GM12878 (cell line): ENCODE data around the gene TARM1. TPM values are rescaled to one million over a fixed set of nuclear protein-coding genes. Genes with fewer than 3 reads are reported as not detected.
A peak's percentile ranks its signal among the peaks of the same experiment; 100 is the strongest.

Experiments used
- ATAC-seq: fragments of 200-7000 bp; cut with Tn5 transposase; 3 replicates; pipeline ENCODE4 v1.9.1; 2020; ENCODE audit warnings: mild to moderate bottlenecking, moderate library complexity
- BruUV-seq: library from RNA; stranded (reverse); fragments of 400-500 nt; replicated peaks from 2 replicates; lab custom pipeline; 2021; lab: Mats Ljungman, UMichigan
- CTCF ChIA-PET: fragments of 300-600 bp; sonication (Branson Sonifier 250); formaldehyde crosslinking; extraction: SDS; loops from one replicate; lab custom pipeline; 2021; ENCODE audit warnings: inconsistent platforms; lab: Yijun Ruan, JAX
- POLR2A ChIA-PET: fragments of 350-600 bp; formaldehyde crosslinking; extraction: SDS; loops from one replicate; lab custom pipeline; 2021; ENCODE audit warnings: inconsistent platforms; lab: Charles Lee
- RAD21 ChIA-PET: fragments of 300-600 bp; sonication (Branson Sonifier 250); formaldehyde crosslinking; loops from one replicate; lab custom pipeline; 2023; ENCODE audit warnings: antibody characterized with exemption; ENCODE audit not compliant: unreplicated experiment; lab: Charles Lee
- SMC1A ChIA-PET: fragments of 300-600 bp; sonication (Branson Sonifier 250); formaldehyde crosslinking; loops from one replicate; lab custom pipeline; 2023; ENCODE audit not compliant: unreplicated experiment, uncharacterized antibody; lab: Charles Lee
- DNase-seq: peaks from one replicate; pipeline ENCODE4 v3.0.0-alpha.2; 2011; ENCODE audit warnings: low read depth, low spot score
- FAIRE-seq: peaks from 3 replicates; lab custom pipeline; 2011; peaks lifted over from hg19 to GRCh38; lab: Jason Lieb, UNC
- H2AFZ ChIP-seq: 2 replicates; pipeline ENCODE4 v1.6.0; 2011; ENCODE audit warnings: low read depth, low read length, control low read depth; ENCODE audit not compliant: control insufficient read depth
- H3K27ac ChIP-seq: 2 replicates; pipeline ENCODE4 v1.5.1; 2011; ENCODE audit warnings: control low read depth; ENCODE audit not compliant: control insufficient read depth, insufficient read depth
- H3K27me3 ChIP-seq, 2 experiments: replicated peaks in 1 of 2; 2 replicates each; pipeline versions ENCODE4 v1.6.0 to v1.6.1; 2011; ENCODE audit warnings: low read length in 1 of 2; ENCODE audit not compliant: control insufficient read depth in 2 of 2, insufficient read depth in 2 of 2
- H3K36me3 ChIP-seq, 2 experiments: 2 replicates each; pipeline ENCODE4 v1.5.1; 2011; ENCODE audit warnings: low read length in 1 of 2; ENCODE audit not compliant: control insufficient read depth in 2 of 2, insufficient read depth in 2 of 2
- H3K4me1 ChIP-seq: 2 replicates; pipeline ENCODE4 v1.6.1; 2011; ENCODE audit warnings: mild to moderate bottlenecking, low read length, moderate library complexity, mixed read lengths; ENCODE audit not compliant: control insufficient read depth, insufficient read depth
- H3K4me2 ChIP-seq: 2 replicates; pipeline ENCODE4 v1.6.0; 2011; ENCODE audit warnings: control low read depth; ENCODE audit not compliant: control insufficient read depth, insufficient read depth
- H3K4me3 ChIP-seq: fragments of 200-600 bp; sonication (generic); 2 replicates; pipeline ENCODE4 v1.5.1; 2016
- H3K79me2 ChIP-seq: 2 replicates; pipeline ENCODE4 v1.6.0; 2011; ENCODE audit warnings: low read length; ENCODE audit not compliant: control insufficient read depth, insufficient read depth
- H3K9ac ChIP-seq: 2 replicates; pipeline ENCODE4 v1.8.0; 2011; ENCODE audit warnings: low read length, control low read depth, mixed read lengths; ENCODE audit not compliant: control insufficient read depth, insufficient read depth
- H3K9me3 ChIP-seq: replicated peaks from 3 replicates; pipeline ENCODE4 v1.5.1; 2011; ENCODE audit warnings: mild to moderate bottlenecking, low read length; ENCODE audit not compliant: control insufficient read depth, insufficient read depth
- H4K20me1 ChIP-seq: 2 replicates; pipeline ENCODE4 v1.6.0; 2011; ENCODE audit not compliant: control insufficient read depth, insufficient read depth
- ASH2L ChIP-seq: fragments of 300-600, 200-600 bp; sonication (generic); IDR thresholded peaks from 2 replicates; pipeline ENCODE4 v1.6.1; 2017; ENCODE audit warnings: low read depth, mild to moderate bottlenecking, borderline replicate concordance
- CBX3 ChIP-seq: fragments of 200-600 bp; sonication (generic); IDR thresholded peaks from 2 replicates; pipeline ENCODE4 v1.6.1; 2016; ENCODE audit warnings: low read depth, borderline replicate concordance
- CREB1 ChIP-seq: IDR thresholded peaks from 2 replicates; pipeline ENCODE4 v1.6.1; 2012; ENCODE audit warnings: low read depth, mild to moderate bottlenecking, inconsistent platforms
- EZH2 ChIP-seq: IDR thresholded peaks from 2 replicates; pipeline ENCODE4 v1.6.1; 2012; ENCODE audit warnings: low read depth, mild to moderate bottlenecking, control low read depth, inconsistent platforms, low read length, borderline replicate concordance; ENCODE audit not compliant: control insufficient read depth
- MYC ChIP-seq: IDR thresholded peaks from 2 replicates; pipeline ENCODE4 v1.6.1; 2011; ENCODE audit warnings: mild to moderate bottlenecking, low read length, moderate library complexity, inconsistent platforms; ENCODE audit not compliant: insufficient read depth, insufficient replicate concordance, insufficient read length, severe bottlenecking
- POLR2A ChIP-seq: IDR thresholded peaks from 2 replicates; pipeline ENCODE4 v1.6.1; 2011; ENCODE audit warnings: low read depth, mild to moderate bottlenecking, low read length
- WGBS: methylation state at CpG from one replicate; pipeline ENCODE4 v1.1.6; 2016; ENCODE audit warnings: low lambda C conversion rate; ENCODE audit not compliant: insufficient replicate concordance, insufficient coverage; ENCODE audit errors: missing lambda C conversion rate; 5-methylcytosine and 5-hydroxymethylcytosine counted together
- in situ Hi-C: fragments of 300-500 bp; cut with MboI; formaldehyde crosslinking; loops from 9 replicates; pipeline ENCODE4 v1.14.3; 2018; ENCODE audit warnings: mixed read lengths
- intact Hi-C: fragments of 100-400 bp; cut with micrococcal nuclease; formaldehyde crosslinking; loops from one replicate; pipeline ENCODE4 v1.14.2; 2022; ENCODE audit not compliant: unreplicated experiment
- polyA plus RNA-seq, 11 experiments: library from polyadenylated mRNA; depleted of rRNA in 4 of 11; unstranded in 6 of 11; stranded (reverse) in 5 of 11; fragments of >200 nt; fragmentation: Nextera tagmentation in 4 of 11; fragmentation: Illumina TruSeq in 1 of 11; extraction: Ambion mirVana in 4 of 11; extraction: Trizol in 1 of 11; gene quantifications; 1 replicate in 1 of 11; 2 replicates in 10 of 11; pipeline versions ENCODE4 v1.2.1 to v1.2.3, GENCODE V29; 2011 to 2016; ENCODE audit warnings: inconsistent platforms in 2 of 11, missing spikeins in 2 of 11, low read depth in 1 of 11
- total RNA-seq, 4 experiments: library from RNA; depleted of rRNA in 3 of 4; stranded (reverse); fragments of >200 nt in 3 of 4; fragmentation: Illumina TruSeq in 1 of 4; extraction: Trizol in 1 of 4; gene quantifications; 2 replicates each; pipeline versions ENCODE4 v1.2.1 to v1.2.3, GENCODE V29; 2013 to 2021

The TARM1 gene
- total and polyA plus RNA-seq, 10 of the 15 experiments (the other 5 are each of a cell fraction or from before 2014, with no cell fraction given), result not detected

DNA sequence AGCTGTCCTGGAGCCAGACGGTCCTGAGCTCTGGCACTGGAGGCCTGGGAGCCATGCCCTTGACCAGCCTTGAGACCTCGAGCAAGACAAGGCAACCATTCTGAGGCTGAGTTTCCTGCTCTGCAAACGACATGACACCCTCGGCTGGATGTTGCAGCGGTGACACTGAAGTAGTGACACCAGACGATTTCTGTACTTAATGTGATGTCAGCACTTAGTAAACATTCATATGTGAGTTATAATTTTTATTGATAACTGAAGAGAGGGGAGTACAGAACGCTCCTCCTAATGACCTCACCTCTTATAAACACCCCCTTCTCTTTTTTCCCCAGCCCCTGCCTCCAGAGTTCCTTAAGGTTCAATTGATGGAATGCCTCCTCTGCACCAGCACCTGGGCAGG lies 27.3 kb upstream of the TARM1 start (continued):
- TF ChIP-seq EZH2 (no peak), CREB1 (no peak), ASH2L (no peak), CBX3 (no peak)
- TF ChIP-seq, all 136 proteins: peak for 0

DNA sequence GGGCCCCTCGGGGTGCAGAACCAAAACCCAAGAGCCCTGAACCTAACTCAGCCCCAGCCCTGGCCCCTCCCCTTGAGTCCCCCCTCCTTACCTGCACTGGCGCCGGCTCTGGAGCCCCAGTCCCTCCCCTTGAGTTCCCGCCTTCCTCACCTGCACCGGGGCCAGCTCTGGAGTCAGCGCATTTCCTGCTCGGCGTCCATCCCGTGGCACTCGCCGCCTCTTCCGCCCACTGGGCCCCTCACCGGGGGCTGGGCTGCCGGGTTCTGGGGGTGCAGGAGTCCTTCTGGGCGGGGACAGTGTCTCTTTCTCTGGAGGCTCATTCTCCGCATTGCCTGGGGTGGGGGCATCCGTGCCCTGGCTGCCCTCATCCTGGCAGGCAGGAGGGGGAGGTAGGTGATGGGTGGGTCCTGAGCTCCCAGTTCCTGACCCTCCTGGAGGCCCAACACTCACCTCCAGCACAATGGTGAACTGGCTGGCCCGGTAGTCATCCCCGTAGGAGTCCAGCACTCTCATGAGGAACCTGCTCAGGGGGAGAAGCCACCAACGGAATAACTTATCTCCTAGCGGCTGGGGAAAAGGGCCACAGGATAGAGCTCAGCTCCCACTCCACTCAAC lies 26.8 kb upstream of the TARM1 start:
- RAD21 ChIA-PET, result no interaction called here
- H3K27me3 ChIP-seq, result no peaks in the 10 kb centered on the region
- no TSS peak for BruUV-seq
- H4K20me1 ChIP-seq, result no peaks in the 10 kb centered on the region; the same call in 1 of the 2 replicates
- ATAC-seq (no peak), FAIRE-seq (no peak), DNase-seq (no peak)
- TF ChIP-seq MYC, result no peak
- peak; percentile 19; the same call in 1 of the 2 replicates for TF ChIP-seq POLR2A
- peaks cover 5% of the 10 kb centered on the region for H3K79me2 ChIP-seq
- no peak overlapping the region for H3K9ac ChIP-seq
- H3K9me3 ChIP-seq, result no peaks in the 10 kb centered on the region
- in situ Hi-C loops, result no loop called here
- SMC1A ChIA-PET, result no interaction called here
- intact Hi-C loops, result loop anchor here (10.0 kb wide), 2 partner anchors 583 to 1003 kb away; partner anchors contain the start of gene ZNF160
- H2AFZ ChIP-seq, result no peak overlapping the region
- no peak overlapping the region for H3K4me3 ChIP-seq
- CTCF ChIA-PET, result no interaction called here
- peaks cover 16 to 17% of the 10 kb centered on the region in 2 experiments; a peak in 3 of 4 replicates for H3K36me3 ChIP-seq
- no peak overlapping the region for H3K4me2 ChIP-seq
- no peak overlapping the region for H3K27ac ChIP-seq
- POLR2A ChIA-PET, result no interaction called here
- no peaks in the 10 kb centered on the region for H3K4me1 ChIP-seq
- WGBS, result 88% methylated on average over 21 of the region's 21 CpGs
